ENCODE data around the gene TMEM81. TPM values are rescaled to one million over a fixed set of nuclear protein-coding genes. Genes with fewer than 3 reads are reported as not detected.

TMEM81 gene
- polyA plus RNA-seq, 1 donor (not counting 4 experiments of a cell fraction or from before 2014, with no cell fraction given), result 1.4 TPM

GRCh38 chr1:205056188-205056611 is 28.1 kb downstream of the TMEM81 start:
- H3K36me3 ChIP-seq (ENCODE audit: control insufficient read depth in 2 of 2, extremely low read depth in 1 of 2, insufficient read depth in 2 of 2, low read length in 2 of 2), result no peaks in the 10 kb centered on the region
- no peak overlapping the region for H2AFZ ChIP-seq (ENCODE audit: control insufficient read depth, low read length)
- no peaks in the 10 kb centered on the region for H3K4me1 ChIP-seq (ENCODE audit: control insufficient read depth, extremely low read depth, insufficient read depth, low read length)
- no peak overlapping the region for H3K4me3 ChIP-seq (ENCODE audit: control insufficient read depth in 2 of 3, extremely low read depth in 1 of 3, insufficient read depth in 2 of 3, low read depth in 1 of 3, low read length in 3 of 3)
- H3K27ac ChIP-seq (ENCODE audit: control insufficient read depth, insufficient read depth, low read length), result no peak overlapping the region
- TF ChIP-seq CTCF (optimal IDR thresholded peaks at IDR 0.05 in 1 of 3, IDR thresholded peaks at IDR 0.05 in 1 of 3, conservative IDR thresholded peaks at IDR 0.05 in 1 of 3; ENCODE audit: extremely low read depth in 1 of 3, insufficient read depth in 2 of 3, low read length in 3 of 3), result no peak
- no peak for TF ChIP-seq EZH2 (IDR thresholded peaks at IDR 0.05; ENCODE audit: low read length)
- no peaks in the 10 kb centered on the region for H3K79me2 ChIP-seq (ENCODE audit: control insufficient read depth, insufficient read depth, low read length)
- no peaks in the 10 kb centered on the region for H3K9me1 ChIP-seq (ENCODE audit: control insufficient read depth, extremely low read depth, insufficient read depth, low read length)
- H4K20me1 ChIP-seq (ENCODE audit: control insufficient read depth, extremely low read depth, insufficient read depth, low read length), result no peaks in the 10 kb centered on the region
- H3K27me3 ChIP-seq (ENCODE audit: control insufficient read depth, extremely low read depth, insufficient read depth, low read length), result peaks cover 21% of the 10 kb centered on the region
- FAIRE-seq (no peak), DNase-seq (ENCODE audit: low read depth, low spot score) (no peak)
- no peaks in the 10 kb centered on the region for H3K9me3 ChIP-seq (ENCODE audit: control insufficient read depth, low read depth, low read length)
- H3K9ac ChIP-seq (ENCODE audit: control insufficient read depth, extremely low read depth, insufficient read depth, low read length), result no peak overlapping the region
- H3K4me2 ChIP-seq (ENCODE audit: control insufficient read depth, extremely low read depth, insufficient read depth, low read depth, low read length), result no peak overlapping the region
- dilution Hi-C loops (cut with MboI; ENCODE audit: extremely low pct_ligation_motif_present, low sequenced_read_pairs), result no loop called here

DNA sequence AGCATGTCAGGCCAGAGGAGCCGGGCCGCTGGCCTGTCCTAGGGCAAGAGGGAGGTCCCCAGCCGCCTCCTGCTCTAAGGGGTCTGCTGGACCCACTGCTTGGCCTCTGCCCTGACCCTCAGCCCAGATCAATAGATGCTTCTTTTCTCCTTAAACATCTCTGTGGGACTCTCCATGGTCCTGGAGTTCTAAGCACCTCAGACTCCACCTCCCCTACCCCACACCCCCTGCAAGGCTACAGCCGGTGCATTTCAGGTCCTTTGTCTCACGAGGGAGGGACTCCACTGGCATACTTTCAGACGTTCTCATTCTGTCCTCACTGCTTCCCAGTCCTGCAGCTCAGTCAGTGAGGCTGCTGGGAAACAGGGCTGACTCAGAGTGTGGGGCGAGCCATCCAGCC is 30.2 kb downstream of the TMEM81 start:
- dilution Hi-C loops (cut with MboI; ENCODE audit: extremely low pct_ligation_motif_present, low sequenced_read_pairs), result no loop called here
- Histone ChIP-seq H3K9me1 (ENCODE audit: control insufficient read depth, extremely low read depth, insufficient read depth, low read length) (no peaks in the 10 kb centered on the region), H3K4me3 (ENCODE audit: control insufficient read depth in 2 of 3, extremely low read depth in 1 of 3, insufficient read depth in 2 of 3, low read depth in 1 of 3, low read length in 3 of 3) (no peak overlapping the region), H3K27ac (ENCODE audit: control insufficient read depth, insufficient read depth, low read length) (no peak overlapping the region), H2AFZ (ENCODE audit: control insufficient read depth, low read length) (no peak overlapping the region), H3K79me2 (ENCODE audit: control insufficient read depth, insufficient read depth, low read length) (no peaks in the 10 kb centered on the region), H3K27me3 (ENCODE audit: control insufficient read depth, extremely low read depth, insufficient read depth, low read length) (peaks cover 23% of the 10 kb centered on the region), H3K9me3 (ENCODE audit: control insufficient read depth, low read depth, low read length) (no peaks in the 10 kb centered on the region), H3K4me1 (ENCODE audit: control insufficient read depth, extremely low read depth, insufficient read depth, low read length) (no peaks in the 10 kb centered on the region), H3K36me3 (ENCODE audit: control insufficient read depth in 2 of 2, extremely low read depth in 1 of 2, insufficient read depth in 2 of 2, low read length in 2 of 2) (no peaks in the 10 kb centered on the region), H3K9ac (ENCODE audit: control insufficient read depth, extremely low read depth, insufficient read depth, low read length) (no peak overlapping the region), H4K20me1 (ENCODE audit: control insufficient read depth, extremely low read depth, insufficient read depth, low read length) (no peaks in the 10 kb centered on the region), H3K4me2 (ENCODE audit: control insufficient read depth, extremely low read depth, insufficient read depth, low read depth, low read length) (no peak overlapping the region)
- FAIRE-seq, result no peak
- DNase-seq (ENCODE audit: low read depth, low spot score), result no peak
- no peak for TF ChIP-seq CTCF (optimal IDR thresholded peaks at IDR 0.05 in 1 of 3, IDR thresholded peaks at IDR 0.05 in 1 of 3, conservative IDR thresholded peaks at IDR 0.05 in 1 of 3; ENCODE audit: extremely low read depth in 1 of 3, insufficient read depth in 2 of 3, low read length in 3 of 3)
- TF ChIP-seq EZH2 (IDR thresholded peaks at IDR 0.05; ENCODE audit: low read length), result no peak

Measured in keratinocyte (primary cell).